Esophagus muscularis mucosa (tissue), 2 donors: ENCODE results near the gene MAL.

Experiments used
- EP300 ChIP-seq: sonication (generic); formaldehyde crosslinking; IDR thresholded peaks from one replicate; pipeline ENCODE4 v1.6.1; 2017; ENCODE audit warnings: antibody characterized with exemption
- POLR2A ChIP-seq: fragments of 450-650 bp; IDR thresholded peaks from one replicate; pipeline ENCODE4 v1.6.1; 2017; ENCODE audit warnings: antibody characterized with exemption, moderate library complexity, mild to moderate bottlenecking, low read depth

GRCh38 chr2:95049961-95050360 lies 24.5 kb downstream of the MAL start:
- TF ChIP-seq EP300: no peak
- no peak for TF ChIP-seq POLR2A
